MG63 (cell line): ENCODE data around the gene TUBGCP3. TPM values are rescaled to one million over a fixed set of nuclear protein-coding genes. Genes with fewer than 3 reads are reported as not detected.

Experiments
- DNase-seq: peaks from one replicate; pipeline ENCODE4 v3.0.0-alpha.2; 2020
- H3K27me3 ChIP-seq: fragments of 250-450 bp; sonication (Bioruptor Pico); 2 replicates; pipeline ENCODE4 v1.5.1; 2020; ENCODE audit warnings: mild to moderate bottlenecking, moderate library complexity
- H3K36me3 ChIP-seq: fragments of 250-450 bp; sonication (Bioruptor Pico); 2 replicates; pipeline ENCODE4 v1.5.1; 2020; ENCODE audit warnings: mild to moderate bottlenecking, moderate library complexity
- H3K4me3 ChIP-seq: fragments of 250-450 bp; sonication (Bioruptor Pico); 2 replicates; pipeline ENCODE4 v1.5.1; 2020; ENCODE audit warnings: mild to moderate bottlenecking, moderate library complexity
- H3K9me3 ChIP-seq: fragments of 250-450 bp; sonication (Bioruptor Pico); 2 replicates; pipeline ENCODE4 v1.5.1; 2020; ENCODE audit warnings: mild to moderate bottlenecking, moderate library complexity
- total RNA-seq: library from RNA; depleted of rRNA; stranded (reverse); fragments of >200 nt; shearing (Covaris generic); gene quantifications from 2 replicates; pipeline ENCODE4 v1.2.3, GENCODE V29; 2014; ENCODE audit warnings: low replicate concordance

Gene TUBGCP3
- total RNA-seq, 1 experiment from 2014 or later = 8.5 TPM

GRCh38 chr13:112457485-112457884 lies 130.5 kb downstream of the TUBGCP3 start:
- no peaks in the 10 kb centered on the region for H3K9me3 ChIP-seq
- H3K4me3 ChIP-seq = no peak overlapping the region
- no peak for DNase-seq
- H3K36me3 ChIP-seq = no peaks in the 10 kb centered on the region
- no peaks in the 10 kb centered on the region for H3K27me3 ChIP-seq

- DNase-seq = no peak
- no peak overlapping the region for H3K4me3 ChIP-seq
These were observed 130.9 kb downstream of the TUBGCP3 start for GRCh38 chr13:112457081-112457480.

GRCh38 chr13:112456138-112457056 lies 131.6 kb downstream of the TUBGCP3 start:
- no peaks in the 10 kb centered on the region for H3K27me3 ChIP-seq
- DNase-seq = no peak
- no peaks in the 10 kb centered on the region for H3K36me3 ChIP-seq
- no peaks in the 10 kb centered on the region for H3K9me3 ChIP-seq
- no peak overlapping the region for H3K4me3 ChIP-seq

More at GRCh38 chr13:112457081-112457480, 130.9 kb downstream of the TUBGCP3 start:
- Histone ChIP-seq H3K27me3 (no peaks in the 10 kb centered on the region), H3K36me3 (no peaks in the 10 kb centered on the region), H3K9me3 (no peaks in the 10 kb centered on the region)

- no peak for DNase-seq
- H3K9me3 ChIP-seq = no peaks in the 10 kb centered on the region
- H3K27me3 ChIP-seq = no peaks in the 10 kb centered on the region
These were observed 132.4 kb downstream of the TUBGCP3 start for GRCh38 chr13:112455476-112456059.

GRCh38 chr13:112454648-112455334 lies 133.2 kb downstream of the TUBGCP3 start:
- Histone ChIP-seq H3K27me3 (no peaks in the 10 kb centered on the region), H3K4me3 (no peak overlapping the region)
- no peak for DNase-seq

More at GRCh38 chr13:112455476-112456059, 132.4 kb downstream of the TUBGCP3 start:
- Histone ChIP-seq H3K4me3 (no peak overlapping the region), H3K36me3 (no peaks in the 10 kb centered on the region)

GRCh38 chr13:112453874-112454647 lies 133.9 kb downstream of the TUBGCP3 start:
- no peak for DNase-seq
- Histone ChIP-seq H3K9me3 (no peaks in the 10 kb centered on the region), H3K4me3 (no peak overlapping the region), H3K27me3 (no peaks in the 10 kb centered on the region), H3K36me3 (no peaks in the 10 kb centered on the region)

More at GRCh38 chr13:112454648-112455334, 133.2 kb downstream of the TUBGCP3 start:
- H3K9me3 ChIP-seq = no peaks in the 10 kb centered on the region
- H3K36me3 ChIP-seq = no peaks in the 10 kb centered on the region

- H3K4me3 ChIP-seq = no peak overlapping the region
- no peaks in the 10 kb centered on the region for H3K9me3 ChIP-seq
- H3K27me3 ChIP-seq = no peaks in the 10 kb centered on the region
- no peak for DNase-seq
- no peaks in the 10 kb centered on the region for H3K36me3 ChIP-seq
These were observed 134.6 kb downstream of the TUBGCP3 start for GRCh38 chr13:112453207-112453829.

GRCh38 chr13:112452380-112453206 lies 135.4 kb downstream of the TUBGCP3 start:
- no peak for DNase-seq
- Histone ChIP-seq H3K36me3 (no peaks in the 10 kb centered on the region), H3K27me3 (no peaks in the 10 kb centered on the region), H3K4me3 (no peak overlapping the region), H3K9me3 (no peaks in the 10 kb centered on the region)

- Histone ChIP-seq H3K4me3 (no peak overlapping the region), H3K27me3 (no peaks in the 10 kb centered on the region), H3K36me3 (no peaks in the 10 kb centered on the region), H3K9me3 (no peaks in the 10 kb centered on the region)
- DNase-seq = no peak
These were observed 136.2 kb downstream of the TUBGCP3 start for GRCh38 chr13:112451512-112452379.

GRCh38 chr13:112450904-112451240 lies 137.1 kb downstream of the TUBGCP3 start:
- no peak overlapping the region for H3K4me3 ChIP-seq
- DNase-seq = no peak
- H3K9me3 ChIP-seq = no peaks in the 10 kb centered on the region
- no peaks in the 10 kb centered on the region for H3K27me3 ChIP-seq
- H3K36me3 ChIP-seq = no peaks in the 10 kb centered on the region

- no peaks in the 10 kb centered on the region for H3K27me3 ChIP-seq
- DNase-seq = no peak
- H3K9me3 ChIP-seq = no peaks in the 10 kb centered on the region
- H3K4me3 ChIP-seq = no peak overlapping the region
- H3K36me3 ChIP-seq = no peaks in the 10 kb centered on the region
These were observed 137.6 kb downstream of the TUBGCP3 start for GRCh38 chr13:112450118-112450903.

- no peaks in the 10 kb centered on the region for H3K27me3 ChIP-seq
- H3K4me3 ChIP-seq = no peak overlapping the region
- DNase-seq = no peak
- no peaks in the 10 kb centered on the region for H3K36me3 ChIP-seq
- no peaks in the 10 kb centered on the region for H3K9me3 ChIP-seq
These were observed 138.4 kb downstream of the TUBGCP3 start for GRCh38 chr13:112449545-112449930.

GRCh38 chr13:112448621-112449544 lies 139.1 kb downstream of the TUBGCP3 start:
- no peak for DNase-seq
- no peaks in the 10 kb centered on the region for H3K27me3 ChIP-seq

More at GRCh38 chr13:112448621-112449544, 139.1 kb downstream of the TUBGCP3 start:
- Histone ChIP-seq H3K4me3 (no peak overlapping the region), H3K36me3 (no peaks in the 10 kb centered on the region), H3K9me3 (no peaks in the 10 kb centered on the region)
